Measurements from ENCODE around the gene CDH8. TPM values are rescaled to one million over a fixed set of nuclear protein-coding genes. Genes with fewer than 3 reads are reported as not detected.
"Not testable (repeated sequence)": the region's sequence is repeated elsewhere in the genome, so short reads cannot be mapped to it uniquely, and the experiment has no call there.

The CDH8 gene
- total RNA-seq, 1 donor from 2014 or later: not detected

GRCh38 chr16:61817583-61818278, 218.5 kb downstream of the CDH8 start:
- no peak for DNase-seq (ENCODE audit: missing footprints)
- intact Hi-C loops (cut with DNase I): no loop called here
- no peak for ATAC-seq

GRCh38 chr16:61814726-61815347, 221.4 kb downstream of the CDH8 start:
- DNase-seq (ENCODE audit: missing footprints): no peak
- intact Hi-C loops (cut with DNase I): no loop called here
- no peak for ATAC-seq

- intact Hi-C loops (cut with DNase I): no loop called here
- no peak for ATAC-seq
- DNase-seq (ENCODE audit: missing footprints): no peak
Measured at GRCh38 chr16:61813339-61813738, 222.9 kb downstream of the CDH8 start.

GRCh38 chr16:61812251-61812650, 224.0 kb downstream of the CDH8 start:
- DNase-seq (ENCODE audit: missing footprints) (no peak), ATAC-seq (no peak)
- intact Hi-C loops (cut with DNase I): no loop called here

GRCh38 chr16:61807551-61807950, 228.7 kb downstream of the CDH8 start:
- no peak for ATAC-seq
- DNase-seq (ENCODE audit: missing footprints): no peak
- intact Hi-C loops (cut with DNase I): no loop called here

GRCh38 chr16:61801217-61801616, 235.0 kb downstream of the CDH8 start:
- DNase-seq (ENCODE audit: missing footprints); intact Hi-C loops (cut with DNase I); ATAC-seq: not testable (repeated sequence)

GRCh38 chr16:61798741-61799140, 237.5 kb downstream of the CDH8 start:
- ATAC-seq (no peak), DNase-seq (ENCODE audit: missing footprints) (no peak)
- intact Hi-C loops (cut with DNase I): no loop called here

- ATAC-seq (no peak), DNase-seq (ENCODE audit: missing footprints) (no peak)
- intact Hi-C loops (cut with DNase I): no loop called here
Measured at GRCh38 chr16:61797961-61798507, 238.2 kb downstream of the CDH8 start.

GRCh38 chr16:61797296-61797795, 238.9 kb downstream of the CDH8 start:
- ATAC-seq: no peak
- intact Hi-C loops (cut with DNase I): no loop called here
- DNase-seq (ENCODE audit: missing footprints): no peak

GRCh38 chr16:61792194-61792909, 243.9 kb downstream of the CDH8 start:
- intact Hi-C loops (cut with DNase I): no loop called here
- DNase-seq (ENCODE audit: missing footprints): no peak
- ATAC-seq: no peak

GRCh38 chr16:61791464-61791863, 244.8 kb downstream of the CDH8 start:
- intact Hi-C loops (cut with DNase I): no loop called here
- ATAC-seq: no peak
- DNase-seq (ENCODE audit: missing footprints): no peak

GRCh38 chr16:61781855-61782254, 254.4 kb downstream of the CDH8 start:
- ATAC-seq; intact Hi-C loops (cut with DNase I); DNase-seq (ENCODE audit: missing footprints): not testable (repeated sequence)

GRCh38 chr16:61780161-61780560, 256.1 kb downstream of the CDH8 start:
- DNase-seq (ENCODE audit: missing footprints) (no peak), ATAC-seq (no peak)
- intact Hi-C loops (cut with DNase I): no loop called here

GRCh38 chr16:61770301-61770700, 265.9 kb downstream of the CDH8 start:
- DNase-seq (ENCODE audit: missing footprints) (no peak), ATAC-seq (no peak)
- intact Hi-C loops (cut with DNase I): no loop called here

GRCh38 chr16:61763991-61764390, 272.2 kb downstream of the CDH8 start:
- ATAC-seq (no peak), DNase-seq (ENCODE audit: missing footprints) (no peak)
- intact Hi-C loops (cut with DNase I): no loop called here

- intact Hi-C loops (cut with DNase I): no loop called here
- DNase-seq (ENCODE audit: missing footprints) (no peak), ATAC-seq (no peak)
Measured at GRCh38 chr16:61763013-61763412, 273.2 kb downstream of the CDH8 start.

- DNase-seq (ENCODE audit: missing footprints) (no peak), ATAC-seq (no peak)
- intact Hi-C loops (cut with DNase I): no loop called here
Measured at GRCh38 chr16:61730997-61731396, 305.2 kb downstream of the CDH8 start.

- ATAC-seq (no peak), DNase-seq (ENCODE audit: missing footprints) (no peak)
- intact Hi-C loops (cut with DNase I): no loop called here
Measured at GRCh38 chr16:61726701-61727100, 309.5 kb downstream of the CDH8 start.

- no peak for ATAC-seq
- intact Hi-C loops (cut with DNase I): no loop called here
Measured at GRCh38 chr16:61726125-61726524, 310.1 kb downstream of the CDH8 start.

GRCh38 chr16:61721544-61721943, 314.7 kb downstream of the CDH8 start:
- intact Hi-C loops (cut with DNase I): no loop called here
- ATAC-seq: no peak
- no peak for DNase-seq (ENCODE audit: missing footprints)

More at GRCh38 chr16:61726125-61726524, 310.1 kb downstream of the CDH8 start:
- DNase-seq (ENCODE audit: missing footprints): no peak
